HCT116 (cell line): ENCODE data around the gene CNNM4.

Source experiments
- POLR2A ChIP-seq: IDR thresholded peaks from 2 replicates; pipeline ENCODE4 v1.7.0; 2011; ENCODE audit warnings: borderline replicate concordance; ENCODE audit not compliant: insufficient read depth, insufficient read length; ENCODE audit errors: extremely low read depth
- POLR2AphosphoS5 ChIP-seq: IDR thresholded peaks from 2 replicates; pipeline ENCODE4 v1.6.1; 2011; ENCODE audit warnings: mild to moderate bottlenecking, low read depth, low read length, moderate library complexity
- TF ChIP-seq, protein P1 (sequence below): IDR thresholded peaks from 2 replicates; pipeline ENCODE4 v1.6.1; 2012
- TF ChIP-seq, protein P2 (sequence below), 3 experiments: fragments of 200-600 bp in 1 of 3; sonication (generic) in 1 of 3; IDR thresholded peaks in 2 of 3; conservative IDR thresholded peaks in 1 of 3; 2 replicates each; pipeline ENCODE4 v1.5.1; 2012 to 2017; ENCODE audit warnings: low read depth in 2 of 3, low read length in 2 of 3, antibody characterized with exemption in 1 of 3, borderline replicate concordance in 1 of 3, control low read depth in 1 of 3, mild to moderate bottlenecking in 1 of 3, mixed read lengths in 1 of 3, mixed run types in 1 of 3, moderate library complexity in 1 of 3; ENCODE audit not compliant: insufficient read depth in 1 of 3

DNA sequence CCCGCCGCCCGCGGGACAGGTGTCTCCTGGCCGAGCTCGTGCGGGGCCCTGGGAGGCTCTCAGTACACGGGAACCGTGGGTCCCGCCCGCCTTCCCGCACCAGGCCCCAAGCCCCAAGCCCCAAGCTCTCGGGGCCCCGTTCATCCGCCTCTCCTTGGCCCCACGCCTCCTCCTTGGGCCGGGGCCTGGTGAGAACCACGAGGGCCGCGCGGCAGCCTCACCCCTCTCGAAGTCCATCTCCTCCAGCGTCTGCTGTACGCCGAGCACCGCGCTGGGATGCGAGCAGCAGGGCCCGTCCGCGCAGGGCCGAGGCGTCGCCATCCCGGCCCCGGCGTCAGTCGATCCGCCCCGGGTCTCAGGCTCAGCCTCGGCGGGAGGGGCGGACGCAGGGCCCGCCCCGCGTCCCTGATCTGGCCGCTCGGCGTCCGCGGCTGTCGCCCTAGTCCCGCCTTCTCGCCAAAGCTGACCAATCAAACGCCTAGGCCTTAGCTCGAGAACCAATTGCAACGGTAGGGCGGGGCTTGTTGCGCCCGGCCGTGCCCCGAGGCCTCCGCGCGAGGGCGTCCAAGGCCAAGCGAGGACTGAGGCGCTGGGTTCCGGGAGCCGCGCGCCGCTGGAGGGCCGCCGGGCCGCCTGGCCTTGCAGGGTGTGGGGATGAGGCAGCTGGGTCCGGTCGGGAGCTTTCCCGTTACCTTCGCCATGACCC, 97.1 kb downstream of the CNNM4 start, which contains the start of gene ANKRD39:
- TF ChIP-seq, protein P1, sequence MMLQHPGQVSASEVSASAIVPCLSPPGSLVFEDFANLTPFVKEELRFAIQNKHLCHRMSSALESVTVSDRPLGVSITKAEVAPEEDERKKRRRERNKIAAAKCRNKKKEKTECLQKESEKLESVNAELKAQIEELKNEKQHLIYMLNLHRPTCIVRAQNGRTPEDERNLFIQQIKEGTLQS = no peak
- TF ChIP-seq, protein P2, sequence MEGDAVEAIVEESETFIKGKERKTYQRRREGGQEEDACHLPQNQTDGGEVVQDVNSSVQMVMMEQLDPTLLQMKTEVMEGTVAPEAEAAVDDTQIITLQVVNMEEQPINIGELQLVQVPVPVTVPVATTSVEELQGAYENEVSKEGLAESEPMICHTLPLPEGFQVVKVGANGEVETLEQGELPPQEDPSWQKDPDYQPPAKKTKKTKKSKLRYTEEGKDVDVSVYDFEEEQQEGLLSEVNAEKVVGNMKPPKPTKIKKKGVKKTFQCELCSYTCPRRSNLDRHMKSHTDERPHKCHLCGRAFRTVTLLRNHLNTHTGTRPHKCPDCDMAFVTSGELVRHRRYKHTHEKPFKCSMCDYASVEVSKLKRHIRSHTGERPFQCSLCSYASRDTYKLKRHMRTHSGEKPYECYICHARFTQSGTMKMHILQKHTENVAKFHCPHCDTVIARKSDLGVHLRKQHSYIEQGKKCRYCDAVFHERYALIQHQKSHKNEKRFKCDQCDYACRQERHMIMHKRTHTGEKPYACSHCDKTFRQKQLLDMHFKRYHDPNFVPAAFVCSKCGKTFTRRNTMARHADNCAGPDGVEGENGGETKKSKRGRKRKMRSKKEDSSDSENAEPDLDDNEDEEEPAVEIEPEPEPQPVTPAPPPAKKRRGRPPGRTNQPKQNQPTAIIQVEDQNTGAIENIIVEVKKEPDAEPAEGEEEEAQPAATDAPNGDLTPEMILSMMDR (IDR thresholded peaks at IDR 0.05 in 2 of 3, conservative IDR thresholded peaks at IDR 0.05 in 1 of 3; ENCODE audit: borderline replicate concordance in 1 of 3, insufficient read depth in 1 of 3, low read depth in 2 of 3, low read length in 2 of 3) = peak; percentile 74 to 98 (median 75)
- TF ChIP-seq POLR2AphosphoS5 (peak; percentile 86), POLR2A (peak; percentile 84)
